GM19324 (cell line): ENCODE measurements around the gene MYDGF.
"Not testable (repeated sequence)": the region's sequence is repeated elsewhere in the genome, so short reads cannot be mapped to it uniquely, and the experiment has no call there.

ENCODE experiments used
- ATAC-seq: cut with Tn5 transposase; IDR thresholded peaks from one replicate; pipeline ENCODE4 v1.9.1; 2021; ENCODE audit warnings: mild to moderate bottlenecking, moderate library complexity; ENCODE audit not compliant: unreplicated experiment, low FRiP score

Gene MYDGF

DNA sequence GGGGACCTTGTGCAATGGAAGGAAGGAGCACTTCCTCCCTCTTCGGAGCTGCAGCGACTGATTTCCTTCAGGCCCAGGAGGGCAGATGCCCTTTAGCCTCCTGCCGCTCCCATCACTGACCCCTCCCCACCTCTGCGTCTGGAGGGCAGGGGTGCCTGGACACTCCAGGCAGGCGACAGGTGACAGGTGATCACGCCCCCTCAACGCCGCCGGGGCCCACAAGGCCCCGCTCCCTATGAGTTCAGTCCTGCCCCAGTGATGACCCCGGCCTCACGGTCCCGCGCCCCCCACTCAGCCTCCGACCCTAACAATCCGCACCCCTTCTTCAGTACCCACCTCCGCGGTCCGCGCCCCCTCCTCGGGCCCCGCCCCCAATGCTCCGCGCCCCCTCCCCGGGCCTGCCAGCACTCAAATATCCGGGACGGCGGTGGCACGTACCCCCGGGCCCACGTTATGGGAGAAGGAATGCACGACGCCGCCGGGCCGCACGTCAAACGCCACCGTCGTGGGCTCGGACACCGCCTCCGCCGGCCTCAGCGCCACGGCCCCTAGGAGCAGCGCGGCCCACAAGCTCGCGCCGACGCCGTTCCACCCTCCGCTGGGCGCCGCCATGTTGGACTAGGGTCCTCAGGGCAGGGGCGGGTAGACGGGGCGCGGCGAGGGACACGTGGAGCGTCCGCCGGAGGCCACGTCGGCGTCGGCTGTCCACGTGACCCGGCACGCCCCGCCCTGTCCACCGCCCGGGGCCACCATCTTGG lies at the start of gene MYDGF:
MYDGF (minus strand) TSS at position 620 of the 758 bp plus-strand sequence; CDS start at position 612, 8 bp downstream.
- ATAC-seq = peak; percentile 86

GRCh38 chr19:4719499-4719866 lies 49.3 kb upstream of the MYDGF start:
- no peak for ATAC-seq

DNA sequence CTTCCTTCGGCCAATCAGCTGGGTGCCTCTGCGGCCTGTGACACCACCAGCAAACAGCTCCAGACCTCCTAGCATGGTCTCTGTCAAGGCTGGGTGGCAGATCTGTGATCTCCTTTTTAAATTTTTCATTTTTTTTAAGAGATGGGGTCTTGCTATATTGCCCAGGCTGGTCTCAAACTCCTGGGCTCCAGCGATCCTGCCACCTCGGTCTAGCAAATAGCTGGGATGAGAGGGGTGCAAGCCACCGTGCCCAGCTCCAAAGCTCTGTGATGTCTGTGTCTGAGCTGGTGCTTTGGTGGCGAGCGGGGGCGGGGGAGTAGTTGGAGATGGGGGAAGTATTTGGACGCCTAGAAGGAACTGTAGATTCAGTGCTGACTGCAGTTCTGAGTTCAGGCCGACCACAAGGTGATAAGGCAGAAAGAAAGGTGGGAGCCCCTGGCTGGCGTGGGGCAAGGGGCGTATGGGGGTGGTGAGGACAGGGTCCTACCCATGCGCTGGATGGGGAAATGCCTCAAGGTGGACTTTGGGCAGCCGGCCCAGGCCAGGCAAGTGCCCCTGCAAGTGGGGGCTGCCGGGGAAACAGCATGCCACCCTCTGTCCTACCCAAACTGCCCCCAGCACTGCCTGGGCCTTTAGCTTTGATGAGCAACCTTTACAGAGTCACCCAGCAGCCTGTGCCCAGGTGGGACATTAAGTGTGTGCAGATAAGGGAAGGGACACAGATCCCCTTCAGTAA lies 48.0 kb upstream of the MYDGF start:
- ATAC-seq = no peak

- no peak for ATAC-seq
Measured at GRCh38 chr19:4717191-4717965, 47.2 kb upstream of the MYDGF start.

GRCh38 chr19:4715529-4716221 lies 45.5 kb upstream of the MYDGF start:
- no peak for ATAC-seq

GRCh38 chr19:4715178-4715528 lies 45.0 kb upstream of the MYDGF start:
- not testable (repeated sequence) for ATAC-seq

DNA sequence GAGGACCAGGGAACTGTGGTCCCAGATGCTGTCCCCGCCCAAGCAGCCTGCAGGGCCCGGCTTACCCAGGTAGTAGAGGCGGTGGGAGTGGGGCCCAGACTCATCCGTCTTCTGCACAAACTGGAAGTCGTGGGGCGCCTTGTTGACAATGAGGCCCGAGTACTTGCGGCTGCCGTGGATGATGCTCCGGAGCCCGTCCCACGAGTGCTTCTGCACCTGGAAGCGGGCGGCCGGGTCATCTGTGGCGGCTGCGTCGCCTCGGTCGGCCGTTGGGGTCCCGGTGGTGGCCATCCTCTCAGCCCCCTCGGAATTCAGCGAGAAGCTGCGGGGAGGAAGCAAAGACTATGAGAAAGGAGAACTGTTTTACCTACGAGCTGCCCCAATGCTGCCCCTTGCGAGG lies 43.9 kb upstream of the MYDGF start:
- ATAC-seq = no peak

GRCh38 chr19:4713384-4713951 lies 43.3 kb upstream of the MYDGF start:
- ATAC-seq = no peak

DNA sequence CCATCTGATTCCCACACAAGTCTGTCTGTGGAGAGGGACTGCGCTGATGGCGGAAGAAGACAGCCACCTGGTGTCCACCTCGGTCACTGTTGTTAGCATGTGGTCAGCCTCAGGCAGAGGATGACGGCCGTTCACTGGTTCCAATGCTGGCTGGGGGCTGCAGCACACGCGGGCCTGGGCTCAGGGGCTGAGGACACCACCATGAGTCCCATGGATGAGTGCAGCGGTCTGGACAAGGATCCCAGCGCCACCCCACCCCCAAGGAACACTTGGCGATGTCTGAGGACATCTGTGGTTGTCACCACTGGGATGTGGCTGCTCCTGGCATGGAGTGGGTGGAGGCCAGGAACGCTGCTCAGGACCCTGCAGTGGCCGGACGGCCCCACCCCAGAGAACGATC lies 42.6 kb upstream of the MYDGF start:
- no peak for ATAC-seq

DNA sequence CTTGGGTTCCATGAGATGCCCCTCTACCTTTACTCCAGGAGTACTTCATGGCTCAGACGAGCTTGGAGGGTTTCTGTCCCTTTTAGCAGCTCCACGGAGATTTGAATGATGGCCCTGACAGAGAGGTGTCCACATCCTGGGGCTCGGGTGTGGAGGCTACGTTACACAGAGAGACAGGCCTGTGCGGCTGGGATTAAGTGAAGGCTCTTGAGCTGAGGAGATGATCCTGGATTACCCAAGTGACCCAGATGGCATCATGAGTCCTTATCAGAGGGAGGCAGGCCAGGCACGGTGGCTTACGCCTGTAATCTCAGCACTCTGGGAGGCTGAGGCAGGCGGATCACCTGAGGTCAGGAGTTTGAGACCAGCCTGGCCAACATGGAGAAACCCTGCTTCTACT lies 41.1 kb upstream of the MYDGF start:
- ATAC-seq = no peak

- no peak for ATAC-seq
Measured at GRCh38 chr19:4710281-4710600, 40.1 kb upstream of the MYDGF start.

GRCh38 chr19:4709440-4710280 lies 39.5 kb upstream of the MYDGF start:
- ATAC-seq = no peak

DNA sequence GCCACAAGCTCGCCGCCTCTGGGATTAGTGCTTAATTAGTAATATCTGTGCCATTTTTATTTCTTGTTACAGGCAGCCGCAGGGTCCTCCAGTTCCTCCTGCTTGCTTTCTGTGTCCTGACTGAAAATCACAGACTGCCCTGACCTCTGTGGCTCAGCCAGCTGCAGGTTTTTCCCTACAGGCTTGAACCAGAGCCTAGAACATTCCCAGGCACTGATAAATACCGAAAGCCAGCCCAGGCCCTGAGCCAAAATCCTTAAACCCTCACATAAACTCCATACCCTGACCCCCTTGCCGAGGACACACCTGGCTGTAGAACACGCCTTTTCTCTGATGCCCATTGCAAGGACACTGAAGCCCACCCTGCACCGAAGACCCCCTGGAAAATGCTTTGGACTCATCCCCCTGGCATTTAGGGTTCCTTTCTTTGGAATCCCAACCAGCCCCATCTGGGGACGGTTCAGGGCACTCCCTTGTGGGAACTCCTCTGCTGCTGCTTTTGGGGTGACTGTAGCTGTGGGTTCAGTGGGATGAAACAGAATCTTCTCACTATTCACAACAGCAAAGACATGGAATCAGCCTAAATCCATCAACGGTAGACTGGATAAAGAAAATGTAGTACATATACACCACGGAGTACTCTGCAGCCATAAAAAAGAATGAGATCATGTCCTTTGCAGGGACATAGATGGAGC lies 38.0 kb upstream of the MYDGF start:
- ATAC-seq = no peak

GRCh38 chr19:4707322-4707721 lies 37.2 kb upstream of the MYDGF start:
- no peak for ATAC-seq

DNA sequence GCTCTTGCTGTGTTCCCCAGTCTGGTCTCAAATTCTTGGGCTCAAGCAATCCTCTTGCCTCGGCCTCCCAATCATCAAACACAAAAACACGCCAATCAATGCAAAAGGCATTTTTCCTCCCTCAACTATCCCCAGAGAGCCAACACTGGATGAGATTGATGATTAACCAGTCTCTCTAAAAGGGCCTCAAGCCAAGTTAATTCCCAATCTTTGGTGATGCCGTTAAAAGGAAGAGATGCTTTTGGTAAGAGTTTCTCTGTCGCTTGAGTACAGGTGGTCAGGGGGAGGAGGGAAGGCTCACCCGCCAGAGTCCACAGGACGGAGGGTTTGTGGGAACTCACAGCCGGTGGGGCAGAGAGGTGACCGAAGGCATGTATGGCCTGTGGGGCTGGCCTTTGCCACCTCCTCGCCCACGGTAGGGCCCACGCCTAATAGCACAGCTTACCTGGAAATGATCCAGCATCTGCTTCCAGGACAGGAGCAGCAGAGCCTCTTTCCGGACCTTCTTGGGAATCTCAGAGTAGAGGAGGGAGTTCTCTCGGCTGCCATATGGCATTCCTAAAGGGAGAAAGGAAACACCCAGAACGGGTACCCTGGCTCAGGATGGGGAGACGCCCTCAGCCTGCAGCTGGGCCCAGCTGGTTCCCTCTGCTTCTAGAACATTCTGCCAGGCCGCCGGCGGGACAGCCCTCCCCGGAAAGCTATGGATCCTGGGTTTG lies 35.4 kb upstream of the MYDGF start:
- no peak for ATAC-seq

DNA sequence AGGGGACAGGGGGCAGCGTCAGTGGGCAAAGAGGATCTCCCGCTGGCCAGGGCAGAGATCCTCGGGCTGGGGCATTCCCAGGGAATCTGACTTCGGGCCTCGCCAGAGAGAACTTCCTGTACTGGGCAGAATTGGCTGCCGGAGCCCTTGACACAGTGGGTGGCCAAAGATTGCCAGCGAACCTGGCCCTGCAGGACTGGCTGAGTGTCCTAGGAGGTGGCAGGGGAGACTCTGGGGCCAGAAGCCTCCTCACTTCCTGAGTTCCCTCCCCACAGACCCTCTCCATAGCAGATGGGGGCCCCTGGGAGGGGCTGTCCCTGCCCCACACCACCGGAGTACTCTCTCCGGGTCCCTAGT lies 34.2 kb upstream of the MYDGF start:
- ATAC-seq = no peak

DNA sequence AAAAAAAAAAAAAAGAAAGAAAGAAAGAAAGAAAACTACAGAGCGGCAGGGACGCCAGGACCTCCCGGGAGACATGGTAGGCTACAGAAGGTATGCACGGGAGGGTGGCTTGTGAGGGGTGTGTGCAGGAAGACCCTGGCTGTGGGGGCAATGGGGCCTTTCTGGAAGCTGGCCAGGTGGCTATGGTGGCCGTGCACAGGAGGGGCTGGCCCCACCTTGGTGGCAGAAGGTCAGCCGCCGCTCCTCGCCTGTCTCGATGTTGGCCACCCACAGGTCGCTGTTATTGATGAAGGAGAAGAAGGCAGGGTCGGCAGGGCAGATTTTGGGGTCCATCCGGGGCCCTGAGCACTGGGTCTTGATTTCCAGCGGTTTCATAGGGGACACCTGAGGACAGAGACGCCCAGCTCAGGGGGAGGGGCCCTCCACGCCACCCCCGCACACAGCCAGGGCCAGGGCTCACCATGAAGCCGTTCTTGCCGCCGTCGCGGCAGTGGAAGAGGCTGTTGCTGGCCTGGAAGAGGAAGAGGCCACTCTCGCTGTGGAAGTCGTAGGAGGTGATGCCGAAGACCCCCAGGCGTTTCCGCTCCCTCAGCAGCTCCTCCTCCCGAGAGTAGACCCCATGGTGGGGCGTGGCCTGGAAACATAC lies 33.7 kb upstream of the MYDGF start:
- no peak for ATAC-seq

- no peak for ATAC-seq
Measured at GRCh38 chr19:4702764-4703163, 32.6 kb upstream of the MYDGF start.
